Measurements from ENCODE around the gene B4GALT1.

DNA sequence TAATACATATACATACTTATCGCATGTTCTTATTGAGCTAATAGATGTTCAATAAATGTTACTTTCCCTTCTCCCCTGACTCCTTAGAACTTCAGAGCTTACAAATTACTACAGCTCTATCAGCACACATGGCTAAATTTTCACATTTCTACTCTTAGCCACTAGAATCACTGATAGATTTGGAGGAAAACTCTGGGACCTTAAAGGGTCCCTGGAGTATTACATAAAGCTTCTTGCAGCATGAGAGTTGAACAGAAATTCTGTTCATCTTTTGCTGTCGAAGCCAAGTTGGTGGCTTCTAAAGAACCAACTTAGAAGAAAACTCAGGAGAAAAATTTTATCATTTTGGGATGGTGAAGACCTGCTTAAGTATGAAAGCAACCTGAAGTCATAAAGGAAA is 15.5 kb downstream of the B4GALT1 start:
- TF ChIP-seq EZH2 (IDR thresholded peaks at IDR 0.05; ENCODE audit: insufficient read depth, poor library complexity, severe bottlenecking) (no peak), EZH2phosphoT487 (IDR thresholded peaks at IDR 0.05; ENCODE audit: insufficient read depth, low read depth) (no peak)
